HG03354 (cell line): ENCODE data around the gene HMCN2.

Experiments used
- ATAC-seq: cut with Tn5 transposase; IDR thresholded peaks from one replicate; pipeline ENCODE4 v1.9.1; 2021; ENCODE audit warnings: mild to moderate bottlenecking; ENCODE audit not compliant: unreplicated experiment, poor library complexity, severe bottlenecking

HMCN2 gene

DNA sequence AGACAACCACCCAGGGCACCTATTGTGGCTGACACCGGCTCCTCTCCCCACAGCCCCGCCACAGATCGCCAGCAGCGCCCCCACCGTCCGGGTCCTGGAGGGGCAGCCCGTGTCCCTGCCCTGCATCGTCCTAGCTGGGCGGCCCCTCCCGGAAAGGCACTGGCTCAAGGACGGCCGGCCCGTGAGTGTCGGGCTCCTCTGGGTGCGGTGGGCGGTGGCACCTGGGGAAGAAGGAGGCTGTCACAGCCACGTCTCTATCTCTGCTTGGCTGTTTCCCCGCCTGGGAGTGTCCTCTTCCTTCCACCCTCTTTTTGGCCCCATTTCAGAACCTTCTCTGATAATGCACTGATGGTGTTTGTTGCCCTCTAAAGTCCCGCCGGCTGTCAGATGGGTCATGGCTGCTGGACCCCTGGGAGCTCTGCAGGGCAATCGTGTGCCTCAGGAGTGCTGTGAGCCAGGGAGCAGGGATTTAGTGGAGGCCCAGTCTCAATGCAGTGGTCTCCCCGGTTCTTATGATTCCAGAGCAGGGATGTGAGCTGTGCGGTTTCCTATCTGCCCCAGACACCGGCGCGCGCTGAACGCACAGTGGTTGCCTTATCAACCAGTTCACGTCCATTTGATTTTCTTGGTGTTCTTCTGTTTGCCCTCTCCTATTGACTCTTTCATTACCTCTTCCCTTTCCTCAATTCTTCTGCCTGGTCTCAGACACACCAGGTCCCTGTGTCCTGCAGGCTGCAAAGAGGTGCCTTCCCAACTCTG is 55.3 kb downstream of the HMCN2 start:
- ATAC-seq = no peak

DNA sequence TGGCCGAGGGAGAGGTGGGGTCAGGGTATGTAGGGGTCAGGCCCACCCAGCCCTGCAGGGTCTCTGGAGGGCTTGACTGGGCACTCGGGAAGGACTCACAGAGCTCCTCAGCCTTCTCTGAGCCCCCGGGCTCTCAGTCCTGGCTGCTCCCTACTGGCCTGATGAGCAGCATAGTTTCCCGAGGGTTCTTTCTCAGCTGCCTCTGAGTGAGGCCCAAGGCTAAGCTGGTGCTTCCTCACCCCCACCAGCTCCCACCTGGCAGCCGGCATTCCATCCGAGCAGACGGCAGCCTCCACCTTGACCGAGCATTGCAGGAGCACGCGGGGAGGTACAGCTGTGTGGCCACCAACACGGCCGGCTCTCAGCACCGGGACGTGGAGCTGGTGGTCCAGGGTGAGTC is 56.0 kb downstream of the HMCN2 start:
- no peak for ATAC-seq

DNA sequence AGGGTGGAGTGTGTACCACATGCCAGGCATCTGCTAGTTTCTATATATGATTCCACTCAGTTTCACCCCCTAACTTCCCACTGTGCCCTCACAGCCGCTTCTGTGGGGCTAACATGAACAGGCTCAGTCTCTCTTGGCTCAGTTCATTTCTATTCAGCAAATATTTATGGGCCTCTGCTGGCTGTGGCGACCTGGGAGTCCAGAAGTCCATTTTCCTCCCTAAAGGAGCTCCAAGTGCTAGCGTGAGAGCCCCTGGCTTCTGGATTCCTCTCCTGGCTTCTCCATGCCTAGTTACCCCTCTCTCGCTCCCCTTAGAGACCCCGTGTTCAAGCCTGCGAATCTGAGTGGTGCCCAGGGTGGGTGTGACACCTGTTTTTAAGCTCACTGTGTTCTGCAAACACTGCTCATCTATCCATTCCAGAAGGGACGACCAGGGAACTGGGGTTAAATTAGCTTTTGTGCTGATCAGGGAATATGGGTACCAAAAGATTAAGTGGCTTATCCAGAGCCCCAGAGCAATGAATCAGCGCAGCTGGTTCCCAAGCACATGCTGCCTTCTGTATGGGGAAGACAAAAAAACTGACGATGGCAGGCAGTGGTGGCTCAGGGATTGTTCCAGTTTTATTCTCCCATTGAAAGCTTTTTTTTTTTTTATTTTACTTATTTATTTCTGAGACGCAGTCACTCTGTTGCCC is 57.6 kb downstream of the HMCN2 start:
- ATAC-seq = no peak

DNA sequence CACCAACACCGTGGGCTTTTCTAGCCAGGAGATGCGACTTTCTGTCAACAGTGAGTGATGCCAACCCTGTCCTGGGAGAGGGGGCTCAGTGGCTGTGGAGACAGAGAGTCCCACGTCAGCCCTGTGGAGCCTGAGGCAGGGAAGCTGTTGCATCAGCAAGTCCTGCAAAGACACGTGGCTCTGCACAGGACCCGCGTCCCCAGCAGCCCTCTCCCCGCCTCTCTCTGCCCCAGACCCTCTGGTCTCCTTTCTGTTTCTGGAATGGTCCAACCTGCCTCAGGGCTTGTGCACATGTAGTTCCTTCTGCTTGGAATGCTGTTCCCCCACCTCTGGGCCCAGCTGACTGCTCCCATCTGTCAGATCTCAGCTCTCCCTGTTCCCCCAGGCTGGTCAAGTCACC is 60.4 kb downstream of the HMCN2 start:
- no peak for ATAC-seq

DNA sequence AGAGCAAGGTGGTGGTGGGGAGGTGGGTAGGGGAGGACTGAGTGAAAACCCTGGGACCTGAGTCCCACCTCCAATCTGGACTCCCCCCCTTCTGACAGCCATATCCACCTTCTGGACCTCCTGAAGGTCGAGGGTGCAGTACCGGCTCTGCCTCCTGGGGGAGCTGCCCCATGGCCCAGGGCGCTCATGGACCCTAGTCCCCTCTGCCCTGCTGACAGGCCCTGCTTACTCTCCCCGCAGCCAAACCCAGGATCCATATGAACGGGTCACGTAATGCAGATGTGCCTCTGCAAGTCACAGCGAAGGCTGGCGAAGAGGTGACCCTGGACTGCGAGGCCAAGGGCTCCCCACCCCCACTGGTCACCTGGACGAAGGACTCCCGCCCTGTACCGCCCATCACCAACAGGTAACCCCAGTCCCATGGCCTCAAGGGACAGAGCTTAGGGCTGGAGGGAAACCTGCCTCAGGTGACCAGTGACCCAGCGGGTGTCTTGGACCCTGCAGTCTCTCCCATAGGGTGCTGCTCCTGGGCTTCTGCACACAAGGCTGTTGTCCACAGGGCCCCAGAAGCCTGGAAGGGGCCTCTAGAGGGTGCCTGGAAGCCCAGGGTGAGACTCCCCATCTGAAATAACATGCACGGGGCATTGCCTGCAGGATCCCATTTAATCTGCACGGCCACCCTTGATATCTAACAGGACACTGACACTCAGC is 61.7 kb downstream of the HMCN2 start:
- ATAC-seq = no peak

DNA sequence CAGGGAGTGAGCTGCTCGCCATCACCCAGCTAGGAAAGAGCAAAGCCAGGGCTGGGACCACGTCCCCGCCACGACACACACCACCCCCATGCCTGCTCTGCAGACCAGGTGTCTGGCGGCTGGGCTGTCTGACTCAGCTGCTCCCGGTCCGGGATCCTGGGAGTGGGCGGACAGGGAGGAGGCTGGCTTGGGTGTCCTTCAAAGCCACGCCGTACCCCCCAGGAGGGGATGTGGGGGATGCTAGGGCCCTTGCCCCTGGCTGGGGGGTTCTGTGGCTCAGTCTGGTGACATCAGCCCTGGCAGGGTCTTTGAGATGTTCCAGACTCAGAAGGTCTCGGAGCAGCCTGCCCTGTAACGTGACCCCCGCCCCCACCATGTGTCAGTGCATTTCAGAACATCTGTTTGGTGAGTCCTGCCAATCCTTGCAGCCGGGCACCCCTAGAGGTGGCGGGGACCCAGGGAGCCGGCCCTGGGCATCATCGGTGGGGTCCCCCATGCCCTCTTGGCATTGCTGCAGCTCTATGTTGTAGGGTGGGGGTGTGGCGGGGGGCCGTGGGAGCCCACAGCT is 62.3 kb downstream of the HMCN2 start:
- ATAC-seq = no peak

DNA sequence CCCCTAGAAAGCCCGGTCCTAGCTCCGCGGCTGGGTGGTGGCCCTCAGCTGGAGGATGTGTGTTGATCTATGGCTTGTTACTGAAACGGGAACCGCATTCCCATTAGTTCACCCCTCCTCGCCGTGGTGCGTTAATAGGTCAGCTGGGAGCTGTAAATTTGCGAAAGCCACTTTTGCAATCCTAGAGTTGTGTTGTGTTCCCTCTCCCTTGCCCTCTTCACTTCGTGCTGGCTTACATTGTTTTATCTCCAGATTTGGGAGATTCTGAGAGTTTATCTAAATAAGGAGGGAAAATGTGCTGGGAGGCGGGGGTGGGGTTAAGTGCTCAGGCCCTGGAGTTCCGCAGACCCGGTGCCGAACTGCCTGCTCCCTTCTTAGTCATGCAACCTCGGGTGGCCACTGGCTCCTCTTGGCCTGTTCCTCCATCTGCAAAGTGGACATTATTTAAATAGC is 62.8 kb downstream of the HMCN2 start:
- no peak for ATAC-seq

DNA sequence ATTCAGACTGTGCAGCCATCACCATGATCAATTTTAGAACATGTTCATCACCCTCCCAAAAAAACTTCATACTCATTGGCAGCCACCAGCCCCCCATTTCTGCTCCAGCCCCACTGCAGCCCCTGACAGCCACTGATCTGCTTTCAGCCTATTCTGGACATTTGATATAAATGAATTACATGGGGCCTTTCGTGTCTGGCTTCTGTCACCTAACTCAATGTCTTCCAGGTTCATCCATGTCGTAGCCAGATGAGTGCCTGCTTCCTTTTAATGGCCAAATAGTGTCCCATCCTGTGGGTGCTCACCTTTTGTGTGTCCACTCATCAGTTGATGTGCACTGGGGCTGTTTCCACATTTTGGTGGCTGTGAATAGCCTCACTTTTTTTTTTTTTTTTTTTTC is 63.5 kb downstream of the HMCN2 start:
- ATAC-seq = no peak

DNA sequence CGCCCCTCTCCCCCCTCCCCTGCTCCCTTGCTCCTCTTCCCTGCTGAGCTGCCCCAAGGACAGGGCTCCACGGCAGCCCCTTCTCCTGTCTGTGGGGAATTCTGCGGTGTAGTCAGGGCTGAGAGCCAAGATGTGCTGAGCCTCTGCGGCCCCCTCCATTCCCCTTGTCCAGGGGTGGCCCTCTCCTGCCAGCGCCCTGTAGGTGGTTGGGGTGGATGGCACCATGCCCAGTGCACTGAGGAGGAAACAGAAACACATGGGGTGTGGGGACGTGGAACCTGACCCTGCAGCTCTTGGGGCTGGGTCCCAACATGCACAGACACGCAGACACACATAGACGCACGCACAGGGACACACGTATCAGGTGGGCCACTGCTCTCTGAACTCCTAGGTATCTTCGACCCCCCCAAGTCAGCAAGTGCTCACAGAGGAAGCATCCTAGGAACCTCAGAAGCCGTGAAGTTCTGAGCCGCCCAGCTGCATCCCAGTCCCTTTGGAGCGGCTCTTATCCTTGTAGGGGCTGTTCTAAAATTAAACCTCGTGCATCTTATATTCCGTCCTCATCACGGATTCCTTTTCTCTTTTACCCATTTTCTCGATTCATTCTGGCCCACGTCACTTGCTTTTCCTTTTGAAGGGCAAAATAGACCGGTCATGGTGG is 64.8 kb downstream of the HMCN2 start:
- no peak for ATAC-seq

DNA sequence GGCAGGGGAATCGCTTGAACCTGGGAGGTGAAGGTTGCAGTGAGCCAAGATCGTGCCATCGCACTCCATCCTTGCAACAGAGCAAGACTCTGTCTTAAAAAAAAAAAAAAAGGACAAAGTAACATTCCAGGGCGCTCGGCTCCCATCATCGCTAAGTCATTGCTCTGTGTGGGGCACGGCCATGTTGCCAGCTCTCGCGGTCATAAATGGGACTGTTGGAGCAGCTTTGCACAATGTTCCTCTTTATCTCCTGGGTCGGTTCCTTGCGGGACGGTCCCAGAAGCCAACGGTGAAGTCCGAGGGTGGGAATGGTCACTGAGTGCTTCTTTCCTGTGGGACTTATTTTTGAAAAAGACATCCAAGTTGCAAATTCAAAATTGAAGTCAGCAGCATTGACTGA is 65.5 kb downstream of the HMCN2 start:
- ATAC-seq = no peak

DNA sequence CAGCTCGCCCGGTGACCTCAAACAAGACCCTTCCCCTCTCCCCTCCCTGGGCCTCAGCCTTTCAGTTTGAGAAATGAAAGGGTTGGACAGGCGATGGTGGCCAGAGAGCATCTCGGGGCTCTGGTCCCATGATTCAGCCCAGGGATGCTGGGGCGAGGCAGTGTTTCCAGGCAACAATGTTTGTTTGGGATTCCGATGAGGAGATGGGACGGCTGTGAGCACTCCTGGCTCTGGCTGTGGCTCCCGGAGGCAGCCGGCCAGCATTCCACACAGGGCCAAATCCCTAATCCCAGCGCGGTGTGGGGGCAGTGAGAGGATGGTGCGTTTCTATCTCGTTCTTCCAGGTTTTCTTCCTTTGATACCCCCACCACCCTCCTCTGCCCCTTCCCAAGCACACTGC is 66.0 kb downstream of the HMCN2 start:
- ATAC-seq = no peak

DNA sequence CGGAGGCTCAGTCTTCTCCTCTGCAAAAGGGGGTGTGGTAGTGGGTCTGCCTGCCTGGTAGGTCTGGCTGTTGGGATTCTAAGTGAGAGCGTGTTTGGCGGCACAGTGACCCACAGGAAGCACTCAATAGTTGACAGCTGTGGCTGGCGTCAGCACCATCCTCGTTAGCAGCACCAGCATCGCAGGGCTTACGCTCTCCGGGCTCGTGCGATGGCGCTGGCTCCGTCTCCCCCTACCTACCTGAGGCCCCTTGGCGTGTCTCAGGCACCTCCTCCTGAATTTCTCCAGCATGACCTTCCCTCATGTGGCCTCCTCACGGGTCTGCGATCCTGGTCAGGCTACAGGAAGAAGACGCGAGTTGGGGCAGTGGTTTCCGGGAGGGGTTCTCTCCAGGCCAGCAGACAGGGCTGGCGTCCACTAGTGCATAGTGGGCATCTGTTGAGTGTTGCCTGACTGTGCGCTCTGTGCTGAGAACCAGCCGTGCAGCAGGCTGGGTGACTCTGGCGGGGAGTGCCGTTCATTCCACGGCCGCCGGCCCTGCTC is 66.9 kb downstream of the HMCN2 start:
- no peak for ATAC-seq

DNA sequence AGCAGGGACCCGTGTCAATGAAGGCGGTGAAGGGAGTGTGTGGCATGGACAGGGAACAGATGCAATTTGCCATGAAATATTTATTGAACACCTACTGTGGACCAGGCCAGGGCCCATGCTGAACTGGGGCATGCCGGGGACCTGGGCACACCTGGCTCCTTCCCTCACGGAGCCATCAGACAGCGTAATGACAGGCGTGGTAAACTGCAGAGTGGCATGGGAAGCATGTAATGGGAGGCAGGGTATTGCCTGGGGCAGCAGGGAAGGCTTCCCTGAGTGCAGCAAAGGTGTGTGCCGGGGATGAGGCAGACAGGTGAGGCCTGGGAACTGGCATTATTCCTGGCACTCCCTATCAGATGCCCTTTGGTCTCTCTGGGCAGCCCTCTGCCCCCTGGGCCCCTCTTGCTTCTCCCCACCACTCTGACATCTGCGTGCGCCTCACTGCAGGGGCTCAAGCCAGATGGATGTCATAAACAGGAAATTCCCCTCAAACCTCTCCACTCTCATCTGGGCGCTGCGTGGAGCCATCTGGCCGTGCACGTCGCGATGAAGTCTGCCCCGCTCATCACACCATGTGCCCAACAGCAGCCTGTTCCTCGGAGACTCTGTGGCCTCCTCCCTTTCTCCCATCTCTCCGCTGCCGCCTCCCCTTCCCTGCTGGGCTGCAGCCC is 67.6 kb downstream of the HMCN2 start:
- no peak for ATAC-seq

DNA sequence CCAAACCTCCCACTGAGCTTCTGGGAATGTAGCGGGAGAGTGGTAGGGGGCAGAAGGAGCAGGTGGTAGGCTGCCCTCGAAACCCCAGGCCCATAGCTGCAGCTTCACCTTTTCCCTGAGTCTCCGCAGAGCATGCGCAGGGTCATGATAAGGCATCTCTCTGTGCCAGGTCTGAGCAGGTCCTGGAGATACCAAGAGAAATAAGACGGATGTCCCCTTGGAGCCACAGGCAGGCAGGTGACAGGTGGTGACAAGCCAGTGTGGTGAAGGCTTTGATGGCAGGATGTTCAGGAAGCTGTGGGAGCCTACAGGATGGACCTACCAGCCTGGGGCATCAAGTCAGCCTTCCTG is 68.1 kb downstream of the HMCN2 start:
- ATAC-seq = no peak

DNA sequence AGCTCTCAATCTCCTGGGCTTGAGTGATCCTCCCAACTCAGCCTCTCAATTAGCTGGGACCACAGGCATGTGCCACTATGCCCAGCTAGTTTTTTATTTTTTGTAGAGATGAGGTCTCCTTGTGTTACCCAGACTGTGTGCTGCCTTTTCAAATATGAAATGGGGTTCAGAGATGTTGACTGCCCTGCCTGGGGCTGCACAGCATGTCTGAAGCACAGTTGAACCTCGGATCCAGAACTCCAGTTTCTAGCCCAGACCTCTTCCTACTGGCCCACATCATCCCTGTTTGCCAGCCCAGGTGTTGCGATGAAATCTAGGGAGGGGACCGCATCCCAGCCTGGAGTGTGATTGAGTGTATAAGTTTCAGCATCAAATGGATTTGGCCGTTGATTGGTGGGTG is 69.4 kb downstream of the HMCN2 start:
- ATAC-seq = no peak

DNA sequence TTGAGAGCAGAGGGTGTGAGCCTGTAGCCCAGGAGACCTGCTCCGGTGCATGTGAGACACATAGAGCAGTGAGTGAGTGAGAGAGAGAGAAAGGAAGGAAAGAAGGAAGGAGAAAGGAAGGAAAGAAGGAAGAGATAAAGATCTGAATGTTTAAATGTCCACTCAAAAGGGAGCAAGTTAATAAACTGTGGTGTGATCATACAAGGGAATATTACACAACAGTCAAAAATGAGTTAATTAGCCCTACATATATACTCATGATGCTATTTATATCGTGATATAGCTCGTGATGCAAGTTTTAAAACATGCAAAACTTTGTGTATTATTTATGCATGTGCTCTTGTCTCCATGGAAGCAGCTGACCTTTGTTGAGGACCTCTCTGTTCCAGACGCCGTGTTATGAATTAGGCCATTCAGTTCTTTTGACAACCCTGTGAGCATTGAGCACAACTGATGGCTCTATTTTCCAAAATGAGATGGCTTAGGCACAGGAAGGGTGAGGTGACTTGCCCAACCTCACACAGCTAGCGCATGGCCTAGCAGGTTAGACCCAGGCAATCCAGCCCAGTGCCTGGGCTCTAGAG is 70.6 kb downstream of the HMCN2 start:
- no peak for ATAC-seq

DNA sequence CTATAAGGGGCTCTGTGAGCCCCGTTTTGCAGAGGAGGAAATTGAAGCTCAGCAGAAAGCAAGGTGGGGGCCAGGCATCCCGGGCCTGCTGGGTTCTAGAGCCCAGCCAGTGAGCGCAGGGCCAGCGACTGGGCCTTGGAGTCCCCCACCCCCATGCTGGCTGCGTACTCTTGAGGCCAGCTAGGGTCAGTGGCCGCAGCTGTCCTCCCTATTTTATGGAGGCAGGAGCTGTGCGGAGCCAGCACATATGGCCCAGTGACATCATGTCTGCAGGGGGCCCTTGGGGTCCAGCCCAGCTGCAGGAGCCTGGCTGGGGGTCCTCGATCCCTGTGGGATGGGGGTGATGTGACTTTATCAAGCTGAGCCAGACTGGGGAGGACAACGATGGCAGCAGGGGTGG is 71.3 kb downstream of the HMCN2 start:
- ATAC-seq = no peak

DNA sequence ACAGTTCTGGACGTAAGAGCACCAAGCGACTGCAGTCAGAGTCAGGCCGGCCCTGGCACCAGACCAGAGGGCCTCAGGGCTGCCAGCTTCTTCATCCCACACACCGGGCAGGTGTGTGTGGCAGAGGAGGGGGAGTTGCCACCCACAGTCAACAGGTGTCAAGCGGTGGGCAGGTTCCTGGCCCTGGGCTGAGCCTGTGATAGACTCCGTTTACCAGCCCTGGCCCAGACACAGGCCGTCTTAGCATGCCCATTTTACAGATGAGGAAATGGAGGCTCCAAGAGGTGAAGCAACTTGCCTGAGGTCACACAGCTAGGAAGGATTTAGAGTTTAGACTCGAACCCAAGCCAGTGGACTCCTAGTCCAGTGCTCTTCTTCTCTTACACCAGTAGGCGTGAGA is 71.8 kb downstream of the HMCN2 start:
- no peak for ATAC-seq

DNA sequence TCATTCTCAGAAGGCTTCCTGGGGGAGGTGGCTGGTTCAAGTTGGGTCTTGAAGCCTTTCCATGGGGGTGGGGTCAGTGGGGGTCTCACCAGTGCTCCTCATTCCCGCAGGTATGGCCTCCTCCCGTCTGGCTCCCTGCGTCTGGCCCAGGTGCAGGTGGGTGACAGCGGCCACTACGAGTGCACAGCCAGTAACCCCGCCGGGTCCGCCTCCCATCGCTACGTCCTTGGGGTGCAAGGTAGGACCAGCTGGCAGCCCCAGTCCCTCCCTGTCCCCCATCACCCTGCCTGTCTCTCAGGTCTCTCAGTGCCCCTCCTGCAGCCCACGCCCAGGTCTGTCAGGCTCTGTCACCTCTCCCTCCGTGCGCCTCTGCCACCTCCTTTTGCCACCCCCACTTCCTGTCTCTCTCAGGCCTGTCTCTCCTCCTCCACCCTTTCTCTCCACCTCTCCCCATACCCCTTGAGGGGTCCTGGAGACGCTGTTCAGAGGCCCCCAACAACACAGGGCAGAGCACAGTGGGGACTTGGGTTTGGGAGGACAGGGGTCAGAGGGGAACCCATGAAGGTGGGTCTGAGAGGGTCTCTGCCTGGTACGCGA is 72.3 kb downstream of the HMCN2 start:
- ATAC-seq = no peak
